Measurements from ENCODE around the gene TTC28. TPM values are rescaled to one million over a fixed set of nuclear protein-coding genes. Genes with fewer than 3 reads are reported as not detected.

The TTC28 gene
- total and polyA plus RNA-seq, 2 donors (not counting 1 experiment from before 2014, with no cell fraction given), result 8.2 to 31.4 TPM

DNA sequence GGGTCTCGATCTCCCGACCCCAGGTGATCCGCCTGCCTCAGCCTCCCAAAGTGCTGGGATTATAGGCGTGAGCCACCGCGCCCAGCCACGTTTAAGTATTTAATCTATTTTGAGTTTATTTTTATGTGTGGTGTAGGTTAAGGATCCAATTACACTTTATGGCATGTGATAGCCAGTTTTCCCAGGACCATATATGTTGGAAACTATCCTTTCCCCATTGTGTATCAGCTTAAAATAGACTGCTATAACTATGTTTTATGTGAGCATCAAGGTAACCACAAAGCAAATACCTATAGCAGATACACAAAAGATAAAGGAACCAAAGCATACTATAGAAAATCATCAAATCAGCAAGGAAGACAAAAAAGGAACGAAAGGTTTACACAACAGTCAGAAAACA lies 42.4 kb downstream of the TTC28 start:
- Histone ChIP-seq H3K27ac (ENCODE audit: insufficient read depth, low read length) (no peak overlapping the region), H3K36me3 (ENCODE audit: control insufficient read depth, insufficient read depth, low read length) (no peaks in the 10 kb centered on the region), H3K27me3 (ENCODE audit: control insufficient read depth, insufficient read depth, low read length) (no peaks in the 10 kb centered on the region), H2AFZ (ENCODE audit: low read length) (no peak overlapping the region), H3K4me3 (replicated peaks in 1 of 4; ENCODE audit: control extremely low read depth in 1 of 4, insufficient read depth in 1 of 4, low read depth in 3 of 4, low read length in 4 of 4) (no peak overlapping the region), H3K9me3 (ENCODE audit: control insufficient read depth, insufficient read depth, low read depth, low read length) (no peaks in the 10 kb centered on the region), H3K4me2 (ENCODE audit: extremely low read depth, insufficient read depth, low read length) (no peak overlapping the region), H3K4me1 (ENCODE audit: control insufficient read depth, extremely low read depth, insufficient read depth, low read length) (no peaks in the 10 kb centered on the region), H3K79me2 (ENCODE audit: control insufficient read depth, insufficient read depth, low read length) (no peaks in the 10 kb centered on the region), H4K20me1 (ENCODE audit: control insufficient read depth, extremely low read depth, insufficient read depth, low read length) (no peaks in the 10 kb centered on the region), H3K9ac (ENCODE audit: insufficient read depth, low read length) (no peak overlapping the region)
- no peak for DNase-seq (ENCODE audit: low read depth in 2 of 2)
- TF ChIP-seq CTCF (conservative IDR thresholded peaks at IDR 0.05 in 1 of 2, IDR thresholded peaks at IDR 0.05 in 1 of 2; ENCODE audit: low read depth in 1 of 2, low read length in 2 of 2) (no peak), EZH2 (IDR thresholded peaks at IDR 0.05; ENCODE audit: low read length, missing control alignments) (no peak)

- Histone ChIP-seq H3K79me2 (ENCODE audit: control insufficient read depth, insufficient read depth, low read length) (no peaks in the 10 kb centered on the region), H3K4me1 (ENCODE audit: control insufficient read depth, extremely low read depth, insufficient read depth, low read length) (no peaks in the 10 kb centered on the region), H3K27ac (ENCODE audit: insufficient read depth, low read length) (no peak overlapping the region), H3K4me3 (replicated peaks in 1 of 4; ENCODE audit: control extremely low read depth in 1 of 4, insufficient read depth in 1 of 4, low read depth in 3 of 4, low read length in 4 of 4) (no peak overlapping the region), H3K36me3 (ENCODE audit: control insufficient read depth, insufficient read depth, low read length) (no peaks in the 10 kb centered on the region), H2AFZ (ENCODE audit: low read length) (no peak overlapping the region), H3K4me2 (ENCODE audit: extremely low read depth, insufficient read depth, low read length) (no peak overlapping the region), H3K9ac (ENCODE audit: insufficient read depth, low read length) (no peak overlapping the region), H4K20me1 (ENCODE audit: control insufficient read depth, extremely low read depth, insufficient read depth, low read length) (no peaks in the 10 kb centered on the region), H3K27me3 (ENCODE audit: control insufficient read depth, insufficient read depth, low read length) (no peaks in the 10 kb centered on the region), H3K9me3 (ENCODE audit: control insufficient read depth, insufficient read depth, low read depth, low read length) (no peaks in the 10 kb centered on the region)
- DNase-seq (ENCODE audit: low read depth in 2 of 2), result no peak
- TF ChIP-seq EZH2 (IDR thresholded peaks at IDR 0.05; ENCODE audit: low read length, missing control alignments) (no peak), CTCF (conservative IDR thresholded peaks at IDR 0.05 in 1 of 2, IDR thresholded peaks at IDR 0.05 in 1 of 2; ENCODE audit: low read depth in 1 of 2, low read length in 2 of 2) (no peak)
These were observed 49.5 kb downstream of the TTC28 start for GRCh38 chr22:28630177-28630574.

GRCh38 chr22:28629420-28630176 lies 50.0 kb downstream of the TTC28 start:
- Histone ChIP-seq H3K79me2 (ENCODE audit: control insufficient read depth, insufficient read depth, low read length) (no peaks in the 10 kb centered on the region), H3K36me3 (ENCODE audit: control insufficient read depth, insufficient read depth, low read length) (no peaks in the 10 kb centered on the region), H3K27ac (ENCODE audit: insufficient read depth, low read length) (no peak overlapping the region), H3K4me1 (ENCODE audit: control insufficient read depth, extremely low read depth, insufficient read depth, low read length) (no peaks in the 10 kb centered on the region), H2AFZ (ENCODE audit: low read length) (no peak overlapping the region), H3K27me3 (ENCODE audit: control insufficient read depth, insufficient read depth, low read length) (no peaks in the 10 kb centered on the region), H4K20me1 (ENCODE audit: control insufficient read depth, extremely low read depth, insufficient read depth, low read length) (no peaks in the 10 kb centered on the region), H3K4me2 (ENCODE audit: extremely low read depth, insufficient read depth, low read length) (no peak overlapping the region), H3K9me3 (ENCODE audit: control insufficient read depth, insufficient read depth, low read depth, low read length) (no peaks in the 10 kb centered on the region), H3K4me3 (replicated peaks in 1 of 4; ENCODE audit: control extremely low read depth in 1 of 4, insufficient read depth in 1 of 4, low read depth in 3 of 4, low read length in 4 of 4) (no peak overlapping the region), H3K9ac (ENCODE audit: insufficient read depth, low read length) (no peak overlapping the region)
- DNase-seq (ENCODE audit: low read depth in 2 of 2), result peak in 1 of 2 donors; percentile 38
- TF ChIP-seq EZH2 (IDR thresholded peaks at IDR 0.05; ENCODE audit: low read length, missing control alignments), result no peak
- TF ChIP-seq CTCF (conservative IDR thresholded peaks at IDR 0.05 in 1 of 2, IDR thresholded peaks at IDR 0.05 in 1 of 2; ENCODE audit: low read depth in 1 of 2, low read length in 2 of 2), result no peak
